ENCODE data around the gene CEMIP2.

The CEMIP2 gene

DNA sequence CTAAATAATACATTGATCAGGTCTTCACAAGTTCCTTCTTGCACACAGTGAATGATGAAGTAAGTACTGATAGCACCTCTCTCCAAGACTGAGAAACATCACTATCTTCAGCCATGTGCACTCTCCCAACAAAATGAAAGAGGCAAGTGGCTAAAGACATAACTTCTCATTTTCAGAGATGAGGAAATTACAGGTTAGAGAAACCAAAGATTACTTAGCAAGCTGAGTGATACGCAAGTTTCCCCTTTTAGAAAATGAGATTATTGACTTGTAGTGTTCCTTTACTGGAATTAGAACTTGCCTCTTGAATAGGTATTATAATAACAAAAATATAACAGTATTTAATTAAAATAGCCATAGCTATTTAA is 21.6 kb downstream of the CEMIP2 start:
- DNase-seq (ENCODE audit: insufficient read length, low spot score) (no peak), FAIRE-seq (no peak)
- no peak for TF ChIP-seq POLR2A (IDR thresholded peaks at IDR 0.05; ENCODE audit: low read depth, low read length)

DNA sequence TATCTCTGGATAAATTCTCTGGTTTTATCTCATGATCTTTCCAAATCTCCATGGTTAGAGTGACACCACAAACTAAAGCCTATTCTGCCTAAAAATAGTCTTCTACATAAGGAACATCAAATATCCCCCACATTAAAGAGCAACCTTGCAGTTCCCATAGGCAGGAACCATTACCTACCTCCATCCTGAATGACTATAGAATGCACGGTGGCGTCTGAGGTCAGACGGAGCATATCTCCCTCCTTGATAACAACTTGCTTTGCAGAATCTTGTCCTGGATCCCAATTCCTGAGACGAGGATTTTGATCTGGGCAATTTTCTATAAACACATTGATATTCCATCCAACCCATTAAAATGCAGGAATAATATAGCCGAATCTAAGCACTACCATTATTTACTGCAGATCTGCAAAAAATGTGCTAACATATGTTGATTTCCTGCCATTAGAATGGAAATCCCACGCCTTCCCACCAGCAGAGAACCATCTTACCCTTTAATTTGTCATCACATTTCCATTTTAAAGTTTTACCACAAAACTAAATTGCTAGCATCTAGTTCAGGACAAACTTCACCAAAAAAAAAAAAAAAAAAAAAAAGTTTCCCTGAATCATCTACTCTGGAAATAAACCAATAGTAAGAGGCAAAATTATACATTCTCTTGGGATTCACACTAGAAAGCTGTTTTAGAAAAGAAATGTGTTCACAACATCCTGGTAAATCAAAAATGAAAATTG is 22.1 kb downstream of the CEMIP2 start:
- DNase-seq (ENCODE audit: insufficient read length, low spot score) = no peak
- no peak for FAIRE-seq
- no peak for TF ChIP-seq POLR2A (IDR thresholded peaks at IDR 0.05; ENCODE audit: low read depth, low read length)

DNA sequence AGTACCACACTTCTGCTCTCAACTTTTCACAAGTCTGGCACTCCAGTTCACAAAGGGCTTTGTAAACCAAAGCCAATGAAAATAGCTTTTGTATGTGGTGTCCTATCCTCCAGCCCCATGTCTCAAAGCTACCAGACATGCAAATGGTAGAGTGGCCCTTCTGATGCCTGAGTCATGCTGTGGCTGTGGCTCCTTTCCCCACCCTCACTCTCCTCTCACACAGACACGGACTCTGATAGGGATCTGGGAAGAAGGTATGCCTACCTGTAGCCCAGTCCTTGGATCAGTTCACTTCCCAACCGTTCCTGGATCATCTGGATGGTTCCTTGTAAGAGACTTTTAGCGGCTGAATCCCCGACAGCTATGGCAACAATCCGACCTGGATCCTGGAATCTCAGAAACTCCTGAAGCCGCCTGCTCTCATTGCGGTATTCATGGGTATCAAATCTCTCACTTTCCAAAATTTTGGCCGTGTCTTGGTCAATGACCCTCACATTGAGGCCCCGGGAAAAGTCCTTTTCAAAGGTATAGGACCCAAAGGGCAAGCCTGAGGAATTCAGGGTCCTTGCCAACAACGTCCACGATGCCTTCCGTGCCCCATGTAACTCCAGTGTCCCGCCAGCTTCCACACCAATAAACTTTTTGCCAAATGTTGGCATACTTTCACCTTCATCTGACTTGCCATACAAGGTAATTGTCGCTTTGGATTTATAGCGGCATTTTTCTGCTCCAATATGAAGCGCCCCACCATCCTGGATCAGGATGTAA is 23.4 kb downstream of the CEMIP2 start:
- FAIRE-seq (peak; percentile 75), DNase-seq (ENCODE audit: insufficient read length, low spot score) (no peak)
- TF ChIP-seq POLR2A (IDR thresholded peaks at IDR 0.05; ENCODE audit: low read depth, low read length) = no peak

DNA sequence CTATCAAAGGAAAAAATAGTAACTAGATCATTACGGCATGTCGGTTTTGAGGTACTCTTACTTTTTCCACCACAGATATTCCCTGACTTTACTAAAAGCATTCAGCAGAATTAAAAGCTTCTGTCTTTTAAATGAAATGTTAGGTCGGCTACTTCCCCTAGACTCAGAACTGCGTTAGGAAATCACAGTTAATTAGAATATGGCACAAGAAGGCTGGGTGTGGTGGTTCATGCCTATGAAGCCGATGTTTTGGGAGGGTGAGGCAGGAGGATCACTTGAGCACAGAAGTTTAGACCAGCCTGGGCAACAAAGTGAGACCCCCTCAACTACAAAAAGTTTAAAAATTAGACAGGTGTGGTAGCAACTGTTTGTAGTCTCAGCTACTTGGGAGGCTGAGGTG is 24.4 kb downstream of the CEMIP2 start:
- no peak for TF ChIP-seq POLR2A (IDR thresholded peaks at IDR 0.05; ENCODE audit: low read depth, low read length)
- no peak for FAIRE-seq
- no peak for DNase-seq (ENCODE audit: insufficient read length, low spot score)

DNA sequence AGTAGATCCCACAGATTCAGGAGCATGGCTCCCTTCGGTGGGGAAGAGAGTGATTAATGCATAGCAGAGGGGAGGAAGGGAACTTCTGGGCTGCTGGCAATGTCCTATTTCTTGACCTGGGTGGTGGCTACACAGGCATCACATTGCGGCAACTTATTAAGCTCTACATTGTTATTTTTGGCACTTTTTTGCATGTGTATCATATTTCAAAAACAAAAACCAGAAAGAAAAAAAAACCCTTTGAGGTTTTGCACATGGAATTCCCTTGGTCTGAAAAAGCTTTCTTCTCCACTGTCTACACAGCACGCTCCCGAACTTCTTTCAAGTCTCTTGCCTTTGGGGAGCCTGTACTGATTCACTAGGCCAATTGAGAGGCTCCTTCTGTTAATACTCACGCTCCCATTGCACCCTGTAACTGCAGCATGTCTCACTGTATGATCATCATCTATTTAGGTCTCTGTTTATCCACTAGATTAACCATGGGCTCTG is 25.1 kb downstream of the CEMIP2 start:
- FAIRE-seq (peak; percentile 74), DNase-seq (ENCODE audit: insufficient read length, low spot score) (no peak)
- no peak for TF ChIP-seq POLR2A (IDR thresholded peaks at IDR 0.05; ENCODE audit: low read depth, low read length)

DNA sequence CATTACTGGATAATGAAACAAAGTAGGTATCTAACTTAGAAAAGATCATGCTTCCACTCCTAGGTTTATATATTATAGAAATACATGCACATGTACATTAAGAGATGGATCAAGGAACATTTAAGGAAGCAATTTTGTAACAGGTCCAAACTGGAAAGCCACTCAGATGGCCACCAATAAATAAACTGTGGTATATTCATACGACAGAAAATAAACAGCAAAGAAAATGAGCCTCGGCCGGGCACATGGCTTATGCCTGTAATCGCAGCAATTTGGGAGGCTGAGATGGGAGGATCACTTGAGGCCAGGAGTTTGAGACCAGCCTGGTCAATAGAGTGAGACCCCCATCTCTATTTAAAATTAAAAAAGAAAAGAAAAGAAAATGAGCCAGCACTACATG is 25.6 kb downstream of the CEMIP2 start:
- TF ChIP-seq POLR2A (IDR thresholded peaks at IDR 0.05; ENCODE audit: low read depth, low read length) = no peak
- no peak for DNase-seq (ENCODE audit: insufficient read length, low spot score)
- no peak for FAIRE-seq

DNA sequence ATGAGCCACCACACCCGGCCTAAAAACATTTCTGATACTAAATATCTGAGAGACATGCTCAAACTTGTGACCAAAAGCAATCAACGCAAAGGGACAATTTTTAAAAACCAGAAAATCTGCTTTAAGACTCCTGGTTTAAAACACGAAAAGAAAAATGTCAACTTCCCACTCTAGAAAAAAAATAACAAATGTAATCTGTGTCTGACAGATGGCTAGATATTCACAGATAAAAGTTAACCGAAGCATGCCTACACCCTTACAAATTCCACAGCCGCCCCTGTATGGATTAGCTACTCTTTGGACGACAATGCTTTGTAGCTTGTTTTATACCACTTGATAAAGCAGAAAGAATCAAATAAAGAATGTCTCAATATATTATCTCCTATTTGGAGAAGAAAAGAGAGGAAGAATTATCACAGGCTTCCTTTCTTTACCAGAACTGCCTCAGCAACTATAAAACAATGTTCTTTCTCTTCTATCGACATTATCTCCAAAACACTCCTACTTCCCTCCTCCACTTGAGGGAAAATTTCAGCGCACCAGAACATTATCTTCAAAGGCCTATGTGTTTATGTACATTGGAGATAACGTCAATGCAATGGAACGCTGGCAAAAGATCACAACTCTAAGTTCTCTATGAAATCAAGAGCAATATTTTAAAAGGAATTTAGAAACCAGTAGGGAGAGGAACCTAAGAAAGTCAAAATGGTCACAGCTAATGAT is 26.2 kb downstream of the CEMIP2 start:
- DNase-seq (ENCODE audit: insufficient read length, low spot score) (no peak), FAIRE-seq (peak; percentile 15)
- TF ChIP-seq POLR2A (IDR thresholded peaks at IDR 0.05; ENCODE audit: low read depth, low read length) = no peak

DNA sequence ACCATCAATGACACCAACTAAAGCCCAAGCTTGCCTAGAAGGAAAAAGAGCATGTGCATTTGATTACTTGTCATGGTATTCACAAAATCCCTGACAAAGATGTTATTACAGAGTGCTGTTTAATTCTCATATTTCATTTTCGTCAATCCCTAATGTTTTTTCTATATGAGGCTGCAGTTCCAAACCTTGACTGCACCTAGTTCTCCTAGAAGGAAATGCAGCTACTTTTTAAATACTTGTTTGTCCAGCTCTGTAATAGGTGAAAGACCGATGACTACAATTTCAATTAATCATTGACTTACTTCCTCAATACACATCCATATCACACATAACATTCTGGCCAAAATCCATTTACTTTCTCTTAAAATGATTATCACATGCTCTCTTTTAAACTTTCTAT is 28.1 kb downstream of the CEMIP2 start:
- no peak for FAIRE-seq

DNA sequence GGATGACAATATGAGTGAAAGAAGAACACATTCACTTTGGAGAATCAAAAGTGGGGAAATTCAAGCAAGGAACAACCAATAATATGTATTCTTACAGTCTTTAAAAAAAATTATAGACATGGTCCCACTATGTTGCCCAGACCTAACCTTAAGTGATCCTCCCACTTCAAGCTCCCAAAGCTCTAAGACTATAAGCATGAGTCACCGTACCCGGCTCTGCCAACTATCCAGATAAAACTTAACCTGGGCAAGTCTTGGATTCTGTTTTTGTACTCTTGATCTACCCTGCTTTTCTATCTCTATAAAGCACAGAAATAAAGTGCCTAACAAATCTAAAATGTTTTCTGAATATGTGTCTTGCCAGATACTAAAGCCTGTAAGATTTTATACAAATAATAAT is 30.9 kb downstream of the CEMIP2 start:
- no peak for TF ChIP-seq POLR2A (IDR thresholded peaks at IDR 0.05; ENCODE audit: low read depth, low read length)
- DNase-seq (ENCODE audit: insufficient read length, low spot score) (peak; percentile 23), FAIRE-seq (peak; percentile 95)

More for the DNA sequence above, 28.1 kb downstream of the CEMIP2 start:
- no peak for DNase-seq (ENCODE audit: insufficient read length, low spot score)
- no peak for TF ChIP-seq POLR2A (IDR thresholded peaks at IDR 0.05; ENCODE audit: low read depth, low read length)

DNA sequence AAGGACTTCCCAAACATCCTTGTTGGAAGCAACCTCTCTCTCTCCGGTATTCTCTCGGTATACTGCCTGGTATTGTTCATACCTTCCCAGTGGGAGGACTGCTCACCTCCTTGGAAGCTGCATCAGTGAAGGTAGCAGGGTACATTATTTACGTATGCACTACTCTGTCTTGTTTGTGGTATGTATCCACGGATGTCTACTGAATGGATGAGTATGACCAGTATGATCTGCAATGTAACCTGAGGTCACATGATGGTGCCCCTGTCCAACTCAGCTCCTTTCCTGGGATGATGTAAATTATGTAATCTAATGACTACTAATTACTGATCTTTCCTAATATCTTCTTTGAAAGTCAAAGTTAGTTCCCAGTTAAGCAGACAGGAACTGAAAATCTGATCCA is 32.1 kb downstream of the CEMIP2 start:
- no peak for DNase-seq (ENCODE audit: insufficient read length, low spot score)
- peak; percentile 89 for FAIRE-seq
- TF ChIP-seq POLR2A (IDR thresholded peaks at IDR 0.05; ENCODE audit: low read depth, low read length) = no peak

DNA sequence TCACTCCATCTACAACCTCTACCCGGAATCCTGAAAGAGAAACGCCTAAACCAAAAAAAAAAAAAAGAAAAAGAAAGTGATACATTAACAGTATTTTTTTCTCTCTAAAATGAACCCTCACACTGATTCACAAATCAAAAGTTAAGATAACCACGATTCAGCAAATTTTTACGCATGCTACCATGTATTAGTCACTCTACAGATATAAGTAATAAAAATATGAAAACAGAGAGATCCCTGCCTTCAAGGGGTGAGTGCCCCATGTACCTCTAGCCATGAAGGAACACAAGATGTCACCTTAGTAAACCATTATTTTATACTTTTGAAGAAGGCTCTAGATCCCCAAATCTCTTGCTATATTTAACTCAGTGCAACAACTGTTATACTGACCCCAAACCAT is 33.4 kb downstream of the CEMIP2 start:
- DNase-seq (ENCODE audit: insufficient read length, low spot score) = no peak
- no peak for FAIRE-seq
- TF ChIP-seq POLR2A (IDR thresholded peaks at IDR 0.05; ENCODE audit: low read depth, low read length) = no peak

DNA sequence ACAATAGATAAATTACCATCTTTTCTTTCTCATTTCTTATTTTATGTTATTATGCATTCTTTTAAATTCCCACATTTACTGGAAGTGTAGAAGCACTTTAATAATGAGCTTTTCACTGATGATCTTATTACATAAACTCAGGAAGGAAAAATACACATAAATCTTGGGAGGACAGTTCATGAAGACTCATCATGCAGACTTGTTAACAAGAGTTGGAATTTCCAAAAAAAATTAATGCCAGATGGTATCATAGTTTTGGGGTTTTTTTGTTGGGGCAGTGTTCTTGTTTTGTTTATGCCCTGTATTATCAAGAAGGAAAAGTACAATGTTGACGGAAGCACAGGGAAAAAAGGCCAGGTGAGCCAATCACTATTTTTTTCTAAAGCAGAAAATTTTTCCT is 35.1 kb downstream of the CEMIP2 start:
- TF ChIP-seq POLR2A (IDR thresholded peaks at IDR 0.05; ENCODE audit: low read depth, low read length) = no peak
- FAIRE-seq = no peak
- no peak for DNase-seq (ENCODE audit: insufficient read length, low spot score)

DNA sequence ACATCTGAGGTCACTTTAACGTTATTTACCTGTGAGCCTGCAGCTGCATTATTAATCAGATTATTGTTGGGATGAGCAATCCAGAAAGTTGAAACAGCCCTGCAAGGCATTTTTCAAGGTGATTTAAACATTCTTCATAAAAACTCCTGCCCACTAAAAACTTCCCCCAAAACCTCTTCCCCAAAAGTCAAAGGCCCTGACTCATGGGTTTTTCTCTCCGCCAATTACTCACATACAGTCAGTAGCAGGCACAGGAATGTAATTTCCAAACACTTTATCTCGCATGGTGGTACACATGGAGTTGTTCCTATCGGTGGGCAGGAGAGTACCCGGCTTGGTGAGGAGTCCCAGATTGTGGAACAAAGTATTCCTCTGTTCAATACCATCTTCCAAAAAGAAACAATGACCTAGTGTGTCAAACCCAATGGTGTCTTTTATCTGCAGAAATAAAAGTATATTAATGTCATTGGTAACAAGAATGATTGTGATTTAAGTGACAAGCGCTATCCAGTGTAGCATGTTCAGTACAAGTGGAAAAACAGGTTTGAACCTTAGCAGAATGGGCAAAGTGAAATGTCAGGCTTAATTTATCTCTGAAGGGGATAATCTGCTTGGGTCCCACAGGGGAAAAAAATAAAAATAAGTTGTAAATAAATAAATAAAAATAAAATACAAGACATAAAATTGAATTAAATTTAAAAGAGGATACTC is 38.3 kb downstream of the CEMIP2 start:
- FAIRE-seq (peak; percentile 67), DNase-seq (ENCODE audit: insufficient read length, low spot score) (no peak)
- TF ChIP-seq POLR2A (IDR thresholded peaks at IDR 0.05; ENCODE audit: low read depth, low read length) = no peak

DNA sequence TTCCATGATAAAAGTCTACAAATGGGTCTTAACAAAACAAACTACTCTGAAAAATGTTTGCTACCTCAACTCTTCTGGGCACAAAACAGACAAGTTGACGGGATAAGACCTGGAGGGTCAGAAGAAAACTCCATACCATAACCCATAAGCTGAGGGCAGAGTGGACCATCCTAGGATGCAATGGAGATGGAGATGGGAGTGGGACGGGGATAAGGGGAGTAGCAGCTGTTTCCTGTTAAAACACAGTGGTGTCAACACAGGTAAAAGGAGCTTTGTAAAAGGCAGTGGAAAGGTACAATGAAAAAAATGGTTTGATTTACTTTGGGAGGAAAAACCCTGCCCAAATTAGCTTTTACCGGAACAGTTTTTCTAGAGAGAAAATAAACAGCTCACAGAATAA is 41.6 kb downstream of the CEMIP2 start:
- no peak for DNase-seq (ENCODE audit: insufficient read length, low spot score)
- no peak for TF ChIP-seq POLR2A (IDR thresholded peaks at IDR 0.05; ENCODE audit: low read depth, low read length)
- no peak for FAIRE-seq

Measured in H54 (cell line).